ENCODE results near the gene BRIP1.
"Not testable (repeated sequence)": the region's sequence is repeated elsewhere in the genome, so short reads cannot be mapped to it uniquely, and the experiment has no call there.

Gene BRIP1

DNA sequence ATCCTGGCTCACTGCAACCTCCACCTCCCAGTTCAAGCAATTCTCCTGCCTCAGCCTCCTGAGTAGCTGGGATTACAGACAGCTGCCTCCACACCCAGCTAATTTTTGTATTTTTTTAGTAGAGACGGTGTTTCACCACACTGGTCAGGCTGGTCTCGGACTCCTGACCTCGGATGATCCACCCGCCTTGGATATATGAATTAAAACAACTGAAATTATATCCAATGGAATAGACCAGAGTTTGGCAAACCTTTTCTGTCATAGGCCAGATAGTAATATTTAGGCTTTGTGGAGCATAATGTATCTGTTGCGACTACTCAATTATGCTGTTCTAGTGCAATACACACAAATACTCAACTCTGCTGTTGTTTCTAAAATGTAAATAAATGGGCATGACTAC lies 178.5 kb downstream of the BRIP1 start:
- no peak for DNase-seq

DNA sequence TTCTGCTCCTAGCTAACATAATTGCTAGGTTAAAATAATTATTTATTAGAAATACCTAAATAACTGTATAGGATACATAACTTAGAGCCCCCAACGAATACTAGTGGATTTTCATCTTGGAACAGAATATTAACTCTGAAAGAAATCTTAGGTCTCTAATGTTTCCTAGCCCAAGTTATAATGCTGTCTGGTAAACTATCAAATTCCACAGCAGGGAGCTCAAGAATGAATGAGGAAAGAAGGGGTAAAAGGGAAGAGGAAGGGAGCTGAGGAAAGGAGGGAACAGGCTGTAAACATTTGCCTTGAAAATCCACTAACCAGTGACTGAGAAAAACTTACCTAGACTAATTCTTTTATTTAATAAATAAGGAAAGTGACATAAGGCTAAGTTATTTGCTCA lies 179.2 kb downstream of the BRIP1 start:
- DNase-seq = no peak

GRCh38 chr17:61683466-61683865 lies 179.9 kb downstream of the BRIP1 start:
- no peak for DNase-seq

DNA sequence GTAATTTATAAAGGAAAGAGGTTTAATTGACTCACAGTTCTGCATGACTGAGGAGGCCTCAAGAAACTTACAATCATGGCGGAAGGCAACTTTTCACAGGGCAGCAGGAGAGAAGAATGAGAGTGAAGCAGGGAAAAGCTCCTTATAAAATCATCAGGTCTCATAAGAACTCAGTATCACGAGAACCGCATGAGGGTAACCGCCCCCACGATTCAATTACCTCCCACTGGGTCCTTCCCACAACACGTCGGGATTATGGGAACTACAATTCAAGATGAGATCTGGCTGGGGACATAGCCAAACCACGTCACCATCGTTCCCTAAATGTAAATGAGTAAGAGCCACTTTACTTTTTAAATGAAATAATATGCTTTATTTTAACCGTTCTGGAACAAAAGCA lies 182.4 kb downstream of the BRIP1 start:
- DNase-seq = no peak

DNA sequence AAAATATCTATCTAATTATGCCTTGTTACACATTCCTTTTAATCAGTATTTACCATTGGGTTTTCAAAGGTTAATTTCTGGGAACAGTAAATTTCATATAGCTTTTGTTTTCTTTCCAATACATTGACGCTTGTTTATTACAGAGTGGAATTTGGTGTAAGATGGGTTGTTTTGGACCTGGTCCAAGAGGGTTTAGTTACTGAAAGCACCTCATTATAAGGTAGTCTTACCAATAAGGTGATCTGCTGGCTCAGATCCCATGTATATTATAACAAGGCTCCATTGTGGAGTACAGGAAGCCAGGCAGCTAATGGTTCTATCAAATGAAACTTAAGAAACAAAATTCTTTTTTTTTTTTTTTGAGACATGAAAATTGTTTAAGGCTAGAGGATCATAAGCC lies 185.0 kb downstream of the BRIP1 start:
- DNase-seq = no peak

DNA sequence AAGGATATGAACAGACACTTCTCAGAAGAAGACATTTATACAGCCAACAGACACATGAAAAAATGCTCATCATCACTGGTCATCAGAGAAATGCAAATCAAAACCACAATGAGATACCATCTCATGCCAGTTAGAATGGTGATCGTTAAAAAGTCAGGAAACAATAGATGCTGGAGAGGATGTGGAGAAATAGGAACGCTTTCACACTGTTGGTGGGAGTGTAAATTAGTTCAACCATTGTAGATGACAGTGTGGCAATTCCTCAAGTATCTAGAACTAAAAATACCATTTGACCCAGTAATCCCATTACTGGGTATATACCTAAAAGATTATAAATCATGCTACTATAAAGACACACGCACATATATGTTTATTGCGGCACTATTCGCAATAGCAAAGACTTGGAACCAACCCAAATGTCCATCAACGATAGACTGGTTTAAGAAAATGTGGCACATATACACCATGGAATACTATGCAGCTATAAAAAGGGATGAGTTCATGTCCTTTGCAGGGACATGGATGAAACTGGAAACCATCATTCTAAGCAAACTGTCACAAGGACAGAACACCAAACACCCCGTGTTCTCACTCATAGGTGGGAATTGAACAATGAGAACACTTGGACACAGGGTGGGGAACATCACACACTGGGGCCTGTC lies 186.0 kb downstream of the BRIP1 start:
- not testable (repeated sequence) for DNase-seq

GRCh38 chr17:61676522-61676921 lies 186.8 kb downstream of the BRIP1 start:
- not testable (repeated sequence) for DNase-seq

GRCh38 chr17:61674609-61675008 lies 188.7 kb downstream of the BRIP1 start:
- not testable (repeated sequence) for DNase-seq

- not testable (repeated sequence) for DNase-seq
These were observed 190.1 kb downstream of the BRIP1 start for GRCh38 chr17:61673019-61673897.

DNA sequence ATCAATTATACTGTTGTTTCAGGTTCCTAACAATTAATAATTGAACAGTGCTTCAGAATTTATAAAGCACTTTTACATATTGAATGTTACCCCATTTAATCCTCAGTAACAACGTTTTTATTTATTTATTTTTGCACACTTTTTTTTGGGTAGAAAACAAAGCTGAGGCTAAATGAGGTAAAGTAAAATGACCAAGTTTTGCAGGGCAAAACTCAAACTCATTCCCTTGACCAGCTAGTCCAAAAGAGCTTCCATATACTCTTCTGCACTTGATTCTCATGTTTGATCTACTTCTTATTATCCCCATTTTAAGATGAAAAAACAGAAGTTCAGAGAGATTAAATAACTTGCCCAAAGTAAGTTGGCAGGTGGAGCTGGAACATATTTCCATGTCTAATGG lies 191.2 kb downstream of the BRIP1 start:
- DNase-seq = no peak

- DNase-seq = no peak
These were observed 192.6 kb downstream of the BRIP1 start for GRCh38 chr17:61670691-61671090.

DNA sequence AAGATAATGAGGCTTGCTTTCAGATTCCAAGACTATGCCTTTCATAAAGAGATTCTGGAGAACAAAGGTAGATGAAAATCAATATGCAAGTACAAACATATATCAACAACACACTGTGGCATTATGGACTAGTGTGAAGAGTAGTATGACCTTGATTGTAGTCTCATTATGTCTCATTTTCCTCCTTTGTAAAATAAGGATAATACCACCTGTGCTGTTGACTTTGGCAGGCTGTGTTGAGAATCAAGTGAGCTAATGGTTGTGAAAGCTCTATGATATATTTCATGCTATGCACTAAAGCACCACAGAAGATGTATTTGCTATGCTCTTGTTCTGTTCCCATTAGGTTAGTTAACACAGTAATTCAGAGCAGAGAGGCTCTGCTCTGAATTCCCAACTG lies 193.8 kb downstream of the BRIP1 start:
- DNase-seq = no peak

DNA sequence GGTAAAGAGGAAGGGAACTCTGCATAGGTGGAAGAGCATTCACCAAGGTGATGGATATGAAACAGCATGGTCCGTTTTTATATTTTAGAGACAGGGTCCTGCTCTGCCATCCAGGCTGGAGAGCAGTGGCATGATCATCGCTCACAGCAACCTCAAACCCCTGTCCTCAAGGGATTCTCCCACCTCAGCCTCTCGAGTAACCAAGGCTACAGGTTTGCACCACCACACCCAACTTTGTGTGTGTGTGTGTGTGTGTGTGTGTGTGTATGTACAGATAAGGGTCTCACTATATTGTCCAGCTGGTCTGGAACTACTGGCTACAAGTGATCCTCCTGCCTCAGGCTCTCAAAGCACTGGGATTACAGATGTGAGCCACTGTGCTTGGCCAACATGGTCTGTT lies 194.8 kb downstream of the BRIP1 start:
- DNase-seq = no peak

DNA sequence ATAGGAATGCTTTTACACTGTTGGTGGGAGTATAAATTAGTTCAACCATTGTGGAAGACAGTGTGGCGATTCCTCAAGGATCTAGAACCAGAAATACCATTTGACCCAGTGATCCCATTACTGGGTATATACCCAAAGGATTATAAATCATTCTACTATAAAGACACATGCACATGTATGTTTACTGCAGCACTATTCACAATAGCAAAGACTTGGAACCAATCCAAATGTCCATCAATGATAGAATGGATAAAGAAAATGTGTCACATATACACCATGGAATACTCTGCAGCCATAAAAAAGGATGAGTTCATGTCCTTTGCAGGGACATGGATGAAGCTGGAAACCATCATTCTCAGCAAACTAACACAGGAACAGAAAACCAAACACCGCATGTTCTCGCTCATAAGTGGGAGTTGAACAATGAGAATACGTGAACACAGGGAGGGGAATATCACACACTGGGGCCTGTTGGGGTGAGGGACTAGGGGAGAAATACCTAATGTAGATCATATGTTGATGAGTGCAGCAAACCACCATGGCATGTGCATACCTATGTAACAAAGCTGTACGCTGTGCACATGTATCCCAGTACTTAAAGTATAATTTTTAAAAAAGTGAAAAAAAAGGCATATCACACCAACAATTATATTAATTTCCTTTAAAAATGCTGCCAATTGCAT lies 196.8 kb downstream of the BRIP1 start:
- not testable (repeated sequence) for DNase-seq

GRCh38 chr17:61663310-61663709 lies 200.0 kb downstream of the BRIP1 start:
- no peak for DNase-seq

GRCh38 chr17:61662741-61663140 lies 200.6 kb downstream of the BRIP1 start:
- DNase-seq = no peak

- DNase-seq = no peak
These were observed 201.1 kb downstream of the BRIP1 start for GRCh38 chr17:61662186-61662585.

DNA sequence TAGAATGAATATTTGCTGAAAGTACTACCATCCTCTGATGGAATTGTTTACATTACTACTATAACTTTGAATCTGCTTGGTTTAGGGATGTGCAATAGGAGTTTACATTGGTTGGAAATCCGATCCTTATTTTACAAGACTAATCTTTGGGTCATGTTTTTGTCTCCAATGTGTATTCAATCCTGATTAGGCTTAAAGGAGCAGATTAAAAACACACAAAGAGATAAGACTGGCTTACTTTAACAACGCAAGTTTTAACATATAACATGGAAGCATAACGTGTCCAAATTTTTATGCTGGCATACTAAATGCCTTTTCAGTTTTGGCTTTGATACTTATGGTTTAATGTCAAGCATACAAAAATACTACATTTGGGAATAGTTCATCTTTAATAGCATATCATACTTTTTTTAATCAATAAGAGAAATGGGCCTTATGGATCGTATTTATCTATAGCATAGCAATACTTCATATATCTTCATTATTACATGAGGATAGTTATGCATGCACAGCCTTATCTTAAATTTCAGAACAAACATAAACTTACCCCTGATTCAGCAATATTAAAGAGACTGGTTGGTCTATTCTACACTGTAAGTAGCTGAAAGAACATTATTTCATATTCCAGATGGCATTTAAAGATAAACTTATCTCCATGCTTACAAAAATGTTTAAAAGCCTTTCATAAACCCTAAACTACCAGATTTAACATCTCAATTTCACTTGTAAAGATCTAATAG lies 202.4 kb downstream of the BRIP1 start:
- no peak for DNase-seq

DNA sequence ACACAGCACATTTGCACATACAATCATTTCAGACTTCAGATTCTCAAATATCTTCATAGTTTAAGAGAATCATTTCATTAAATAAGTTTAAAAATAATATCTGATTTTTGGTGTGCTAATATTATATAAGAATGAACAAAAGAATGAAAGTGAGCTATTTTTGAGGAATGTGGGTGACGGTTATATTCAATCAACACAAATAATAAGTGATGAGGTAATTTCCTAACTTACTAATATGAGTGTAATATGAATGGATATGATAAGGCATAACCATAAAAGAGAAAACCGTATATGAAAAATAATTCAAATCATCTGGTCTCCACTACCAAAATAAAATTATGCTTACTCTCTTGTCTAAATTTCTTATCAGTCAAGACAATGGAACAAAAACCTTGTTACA lies 203.9 kb downstream of the BRIP1 start:
- no peak for DNase-seq

DNA sequence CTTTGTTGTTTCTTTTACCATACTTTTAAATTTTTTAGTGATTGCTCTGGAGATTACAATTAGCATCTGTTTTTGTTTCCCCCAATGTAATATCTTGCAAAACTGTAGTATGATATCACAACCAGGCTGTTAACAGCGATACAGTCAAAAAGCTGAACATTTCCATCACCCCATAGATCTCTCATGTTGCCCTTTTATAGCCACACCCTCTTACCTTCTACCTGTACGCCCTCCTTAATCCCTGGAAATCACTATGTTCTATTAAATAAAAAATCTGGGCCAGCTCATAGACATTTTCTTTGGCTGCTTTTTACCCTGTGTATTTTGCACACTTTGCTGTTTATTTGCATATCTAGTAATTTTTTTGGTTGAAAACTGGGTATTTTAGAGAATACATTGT lies 205.1 kb downstream of the BRIP1 start:
- DNase-seq = no peak

DNA sequence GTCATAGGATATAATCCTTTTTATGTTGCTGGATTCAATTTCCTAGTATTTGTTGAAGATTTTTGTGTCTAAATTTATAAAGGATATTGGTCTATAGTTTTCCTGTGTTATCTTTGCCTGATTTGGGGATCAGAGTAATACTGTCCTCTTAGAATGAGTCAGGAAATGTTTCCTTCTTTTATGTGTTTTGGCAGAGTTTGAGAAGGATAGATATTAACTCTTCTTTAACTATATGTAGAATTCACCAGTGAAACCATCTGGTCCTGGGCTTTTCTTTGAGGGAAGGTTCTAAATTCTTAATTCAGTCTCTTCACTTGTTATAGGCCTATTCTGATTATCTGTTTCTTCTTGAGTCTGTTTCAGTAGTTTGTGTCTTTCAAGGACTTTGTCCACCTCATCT lies 206.0 kb downstream of the BRIP1 start:
- DNase-seq = no peak

- no peak for DNase-seq
These were observed 206.6 kb downstream of the BRIP1 start for GRCh38 chr17:61656721-61657217.

DNA sequence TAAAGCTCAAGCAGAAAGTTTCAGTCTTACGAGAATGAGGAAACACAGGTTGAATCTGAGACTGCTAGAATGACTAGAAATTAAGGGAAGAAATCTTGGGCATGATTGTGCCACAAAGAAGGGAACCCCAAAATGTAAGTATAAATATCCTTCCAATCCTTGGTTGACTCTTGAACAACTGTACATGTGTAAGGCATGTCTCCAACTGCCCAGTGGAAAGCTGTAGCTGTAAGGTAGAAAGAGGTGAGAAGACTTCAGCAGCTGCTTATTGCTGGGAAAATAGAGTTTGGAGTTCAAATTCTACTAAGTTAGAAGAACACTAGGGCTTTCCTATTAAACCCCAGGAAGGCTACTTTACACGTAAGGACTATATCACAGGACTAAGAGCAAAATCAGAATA lies 212.6 kb downstream of the BRIP1 start:
- no peak for DNase-seq
